A204.1 (cell line): Measurements from ENCODE around the gene PEX11G.
A peak's percentile ranks its signal among the peaks of the same experiment; 100 is the strongest.
"Not testable (repeated sequence)": the region's sequence is repeated elsewhere in the genome, so short reads cannot be mapped to it uniquely, and the experiment has no call there.

Experiments used
- FAIRE-seq: peaks from 2 replicates; lab custom pipeline; 2012; peaks lifted over from hg19 to GRCh38; lab: Jason Lieb, UNC

Gene PEX11G

GRCh38 chr19:7463575-7463974 lies 25.3 kb downstream of the PEX11G start:
- no peak for FAIRE-seq

- FAIRE-seq: no peak
Observed at GRCh38 chr19:7461841-7462629, 26.8 kb downstream of the PEX11G start.

DNA sequence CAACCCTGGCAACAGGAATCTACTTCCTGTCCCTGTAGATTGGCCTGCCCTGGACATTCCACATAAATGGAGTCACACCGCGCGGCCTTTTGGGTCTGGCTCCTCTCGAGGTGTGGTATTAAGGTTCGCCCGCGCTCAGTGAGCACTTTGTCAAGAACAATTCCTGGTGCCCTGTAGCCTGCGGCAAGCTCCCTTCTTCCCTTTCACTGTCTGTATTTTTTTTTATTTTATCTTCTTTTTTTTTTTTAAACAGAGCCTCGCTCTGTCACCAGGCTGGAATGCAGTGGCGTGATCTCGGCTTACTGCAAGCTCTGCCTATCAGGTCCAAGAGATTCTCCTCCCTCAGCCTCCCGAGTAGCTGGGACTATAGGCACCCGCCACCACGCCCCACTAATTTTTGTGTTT lies 28.3 kb downstream of the PEX11G start:
- FAIRE-seq: no peak

- FAIRE-seq: no peak
Observed at GRCh38 chr19:7459773-7460172, 29.1 kb downstream of the PEX11G start.

DNA sequence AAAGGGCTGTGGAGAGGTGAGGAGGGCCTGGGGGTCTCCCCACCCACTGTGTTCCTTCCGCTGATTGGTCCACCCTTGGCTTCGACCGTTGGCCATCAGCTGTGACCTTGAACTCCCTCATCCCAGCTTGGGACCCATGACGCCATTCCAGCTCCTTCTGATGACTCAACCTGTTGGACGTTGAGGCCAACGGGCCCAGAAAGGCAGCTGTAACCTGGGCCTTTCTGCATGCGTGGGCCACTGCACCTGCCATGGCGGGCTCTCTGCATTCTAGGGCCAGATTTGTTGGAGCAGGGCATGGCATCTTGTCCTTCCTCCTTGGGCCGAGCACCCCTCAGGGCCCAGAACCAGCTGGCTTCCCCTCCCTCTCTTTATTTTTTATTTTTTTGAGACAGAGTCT lies 30.2 kb downstream of the PEX11G start:
- no peak for FAIRE-seq

DNA sequence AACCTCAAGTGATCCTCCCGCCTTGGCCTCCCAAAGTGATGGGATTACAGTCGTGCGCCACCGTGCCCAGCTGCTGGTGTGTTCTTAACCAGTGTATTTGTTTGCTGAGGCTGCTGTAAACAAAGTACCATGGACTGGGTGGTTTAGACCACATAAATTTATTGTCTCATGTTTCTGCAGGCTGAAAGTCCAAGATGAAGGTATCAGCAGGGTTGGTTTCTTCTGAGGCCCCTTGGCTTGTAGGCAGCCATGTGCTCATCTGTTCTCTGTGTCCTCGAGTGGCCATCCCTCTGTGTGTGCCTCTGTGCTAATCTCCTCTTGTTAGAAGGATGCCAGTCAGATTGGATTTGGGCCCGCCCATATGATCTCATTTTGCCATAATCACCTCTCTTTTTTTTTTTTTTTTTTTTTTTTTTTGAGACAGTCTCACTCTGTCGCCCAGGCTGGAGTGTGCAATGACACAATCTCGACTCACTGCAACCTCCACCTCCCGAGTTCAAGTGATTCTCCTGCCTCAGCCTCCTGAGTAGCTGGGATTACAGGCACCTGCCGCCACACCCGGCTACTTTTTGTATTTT lies 31.8 kb downstream of the PEX11G start:
- no peak for FAIRE-seq

GRCh38 chr19:7455600-7456296 lies 33.1 kb downstream of the PEX11G start:
- no peak for FAIRE-seq

DNA sequence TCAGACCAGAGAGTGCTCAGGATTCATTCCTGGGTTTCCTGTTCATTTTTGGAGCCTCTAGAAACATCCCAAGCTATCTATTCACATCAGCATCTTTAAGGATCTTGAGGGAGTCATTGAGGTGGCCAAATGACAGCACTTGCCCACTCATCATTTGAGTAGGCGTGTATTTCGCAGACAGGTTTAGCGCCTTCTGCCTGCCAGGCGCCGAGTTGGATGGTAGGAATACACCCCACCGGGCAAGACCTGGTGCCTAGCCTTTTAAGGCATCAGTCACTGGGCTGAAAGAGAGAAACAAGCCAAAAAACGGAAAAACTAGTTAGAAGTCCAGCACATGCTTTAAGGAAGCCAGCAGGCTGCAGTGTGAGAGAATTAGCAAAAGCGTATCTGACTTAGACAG lies 33.8 kb downstream of the PEX11G start:
- FAIRE-seq: no peak

DNA sequence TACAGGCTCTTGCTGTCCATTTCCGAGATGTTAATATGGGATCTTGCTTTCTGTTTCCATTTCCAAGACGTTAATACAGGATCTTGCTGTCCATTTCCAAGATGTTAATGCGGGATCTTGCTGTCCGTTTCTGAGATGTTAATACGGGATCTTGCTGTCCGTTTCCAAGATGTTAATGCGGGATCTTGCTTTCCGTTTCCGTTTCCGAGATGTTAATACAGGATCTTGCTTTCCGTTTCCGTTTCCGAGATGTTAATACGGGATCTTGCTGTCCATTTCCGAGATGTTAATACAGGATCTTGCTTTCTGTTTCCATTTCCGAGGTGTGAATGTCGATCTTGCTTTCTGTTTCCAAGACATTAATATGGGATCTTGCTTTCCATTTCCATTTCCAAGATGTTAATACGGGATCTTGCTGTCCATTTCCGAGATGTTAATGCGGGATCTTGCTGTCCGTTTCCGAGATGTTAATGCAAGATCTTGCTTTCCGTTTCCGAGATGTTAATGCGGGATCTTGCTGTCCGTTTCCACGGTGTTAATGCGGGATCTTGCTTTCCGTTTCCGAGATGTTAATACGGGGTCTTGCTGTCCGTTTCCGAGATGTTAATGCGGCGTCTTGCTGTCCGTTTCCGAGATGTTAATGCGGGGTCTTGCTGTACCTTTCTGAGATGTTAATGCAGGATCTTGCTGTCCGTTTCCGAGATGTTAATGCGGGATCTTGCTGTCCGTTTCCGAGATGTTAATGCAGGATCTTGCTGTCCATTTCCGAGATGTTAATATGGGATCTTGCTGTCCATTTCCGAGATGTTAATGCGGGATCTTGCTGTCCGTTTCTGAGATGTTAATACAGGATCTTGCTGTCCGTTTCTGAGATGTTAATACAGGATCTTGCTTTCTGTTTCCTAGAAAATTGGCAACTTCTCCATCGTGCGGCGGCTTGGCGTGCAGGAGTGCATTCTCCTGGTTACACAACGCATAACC lies 38.3 kb downstream of the PEX11G start:
- FAIRE-seq: peak; percentile 43

GRCh38 chr19:7449391-7450070 lies 39.3 kb downstream of the PEX11G start:
- FAIRE-seq: not testable (repeated sequence)

GRCh38 chr19:7447648-7448047 lies 41.2 kb downstream of the PEX11G start:
- no peak for FAIRE-seq

DNA sequence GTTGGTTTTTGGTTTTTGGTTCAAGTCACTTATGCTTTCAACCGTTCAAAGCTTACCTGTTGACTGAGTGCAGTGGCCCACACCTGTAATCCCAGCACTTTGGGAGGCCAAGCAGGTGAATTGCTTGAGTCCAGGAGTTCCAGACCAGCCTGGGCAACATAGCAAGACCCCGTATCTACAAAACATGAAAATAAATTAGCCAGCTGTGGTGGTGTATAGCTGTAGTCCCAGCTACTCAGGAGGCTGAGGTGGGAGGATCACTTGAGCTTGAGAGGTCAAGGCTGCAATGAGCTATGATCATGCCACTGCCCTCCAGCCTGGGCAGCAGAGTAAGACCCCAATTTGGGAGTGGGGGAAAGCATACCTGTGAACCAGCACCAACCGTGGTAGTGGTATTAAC lies 43.7 kb downstream of the PEX11G start:
- no peak for FAIRE-seq

- no peak for FAIRE-seq
Observed at GRCh38 chr19:7444042-7444441, 44.8 kb downstream of the PEX11G start.

GRCh38 chr19:7442423-7442822 lies 46.4 kb downstream of the PEX11G start:
- FAIRE-seq: no peak

DNA sequence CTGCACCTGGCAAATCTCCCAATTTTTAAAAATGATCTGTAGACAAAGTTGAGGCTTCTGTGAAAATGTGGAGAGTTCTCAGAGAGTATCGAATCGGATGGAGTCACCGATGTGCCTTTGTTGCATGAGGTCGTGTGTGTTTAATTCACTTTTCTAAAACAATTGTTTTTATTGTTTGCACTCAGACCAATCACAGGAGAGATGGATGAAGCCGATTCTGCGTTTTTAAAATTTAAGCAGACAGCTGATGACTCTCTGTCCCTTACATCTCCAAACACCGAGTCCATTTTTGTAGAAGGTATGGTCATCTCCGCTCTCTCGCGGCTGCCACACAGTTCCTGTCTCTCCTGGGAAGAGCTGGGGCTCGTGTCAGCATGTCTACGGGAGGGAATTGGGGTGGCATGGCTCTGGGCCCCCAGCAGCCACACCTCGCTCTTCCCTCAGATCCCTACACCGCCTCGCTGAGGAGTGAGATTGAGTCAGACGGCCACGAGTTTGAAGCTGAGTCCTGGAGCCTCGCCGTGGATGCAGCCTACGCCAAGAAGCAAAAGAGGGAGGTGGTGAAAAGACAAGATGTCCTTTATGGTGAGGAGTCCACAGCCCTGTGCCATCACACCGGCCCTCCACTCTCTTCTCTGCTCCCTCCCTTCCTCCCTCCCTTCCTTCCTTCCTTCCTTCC lies 47.2 kb downstream of the PEX11G start:
- no peak for FAIRE-seq

DNA sequence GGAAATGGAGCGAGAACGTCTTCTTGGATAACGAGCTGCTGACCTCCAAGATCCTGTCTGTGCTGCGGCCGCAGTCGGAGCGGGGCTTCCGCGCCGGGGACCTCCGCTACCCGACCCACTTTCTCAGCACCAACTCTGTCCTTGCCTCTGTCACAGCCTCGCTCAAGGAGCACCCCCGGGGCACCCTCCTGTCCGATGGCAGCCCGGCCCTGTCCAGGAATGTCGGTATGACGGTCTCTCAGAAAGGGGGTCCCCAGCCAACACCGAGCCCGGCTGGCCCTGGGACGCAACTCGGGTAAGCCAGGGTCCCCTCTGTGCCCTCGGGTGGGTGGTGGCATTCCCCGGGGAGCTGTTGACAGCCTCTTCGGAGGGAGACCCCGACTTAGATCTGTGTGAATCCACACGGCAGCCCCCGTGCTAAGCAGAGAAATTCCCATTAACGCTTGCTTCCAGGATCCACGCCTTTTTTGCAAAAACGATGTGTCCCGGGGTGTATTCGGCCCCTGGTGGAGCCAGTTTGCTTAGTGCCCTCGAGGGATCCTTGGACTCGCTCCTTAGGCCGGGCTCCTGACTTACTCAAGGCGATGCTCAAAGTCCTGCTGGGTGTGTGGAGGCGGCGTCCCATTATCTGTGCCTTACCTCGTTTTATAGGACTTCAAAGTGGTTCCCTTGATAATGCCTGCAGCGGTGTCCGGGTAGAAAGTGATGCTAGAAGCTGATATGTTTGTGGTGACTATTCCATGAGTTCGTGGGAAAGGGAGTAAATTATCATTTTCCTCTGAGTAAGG lies 48.5 kb downstream of the PEX11G start:
- no peak for FAIRE-seq

DNA sequence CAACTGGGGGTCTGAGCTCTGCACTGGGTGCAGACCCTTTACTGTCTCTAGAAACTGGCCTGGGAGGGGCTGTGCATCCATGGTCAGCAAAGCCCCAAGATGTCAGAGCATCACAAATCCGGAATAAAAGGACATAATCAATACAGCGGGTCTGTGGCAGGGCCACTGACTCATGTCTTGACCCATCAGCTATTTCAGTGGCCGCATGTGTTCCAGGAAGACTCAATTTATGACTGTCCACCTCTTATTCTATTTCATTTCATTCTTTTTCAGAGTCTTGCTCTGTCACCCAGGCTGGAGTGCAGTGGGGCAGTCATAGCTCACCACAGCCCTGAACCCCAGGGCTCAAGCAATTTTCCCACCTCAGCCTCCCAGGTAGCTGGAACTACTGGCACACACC lies 53.2 kb downstream of the PEX11G start:
- no peak for FAIRE-seq

- no peak for FAIRE-seq
Observed at GRCh38 chr19:7434391-7434790, 54.4 kb downstream of the PEX11G start.

- FAIRE-seq: not testable (repeated sequence)
Observed at GRCh38 chr19:7433456-7433855, 55.4 kb downstream of the PEX11G start.

DNA sequence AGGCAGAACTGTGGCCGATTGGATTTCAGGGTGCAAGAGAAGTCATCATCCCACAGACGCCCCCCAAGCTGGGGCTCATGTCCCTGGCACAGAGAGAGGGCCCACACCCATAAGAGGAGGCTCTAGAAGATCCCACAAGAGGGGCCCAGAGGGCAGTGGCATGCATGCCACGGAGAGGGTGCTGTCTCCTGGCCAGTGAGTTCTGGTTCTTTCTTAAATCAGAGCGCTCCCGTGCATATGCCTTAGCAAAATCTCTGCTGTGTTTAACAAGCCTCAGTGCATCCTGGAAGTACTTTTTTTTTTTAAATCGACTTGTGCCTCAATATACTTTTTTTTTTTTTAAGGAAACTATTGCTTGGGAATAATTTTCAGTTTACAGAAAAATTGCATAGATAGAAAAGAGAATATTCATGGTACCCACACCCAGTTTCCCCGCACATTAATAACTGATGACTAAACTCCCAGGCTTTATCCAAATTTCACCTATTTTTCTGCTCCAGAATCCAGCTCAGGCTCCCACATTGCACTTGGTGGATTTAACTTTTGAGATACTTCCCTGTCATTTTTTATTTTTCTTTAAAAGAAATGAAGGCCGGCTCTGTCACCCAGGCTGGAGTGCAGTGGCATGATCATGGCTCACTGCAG lies 59.1 kb downstream of the PEX11G start:
- no peak for FAIRE-seq
